ENCODE results near the gene TCHHL1.

Gene TCHHL1

DNA sequence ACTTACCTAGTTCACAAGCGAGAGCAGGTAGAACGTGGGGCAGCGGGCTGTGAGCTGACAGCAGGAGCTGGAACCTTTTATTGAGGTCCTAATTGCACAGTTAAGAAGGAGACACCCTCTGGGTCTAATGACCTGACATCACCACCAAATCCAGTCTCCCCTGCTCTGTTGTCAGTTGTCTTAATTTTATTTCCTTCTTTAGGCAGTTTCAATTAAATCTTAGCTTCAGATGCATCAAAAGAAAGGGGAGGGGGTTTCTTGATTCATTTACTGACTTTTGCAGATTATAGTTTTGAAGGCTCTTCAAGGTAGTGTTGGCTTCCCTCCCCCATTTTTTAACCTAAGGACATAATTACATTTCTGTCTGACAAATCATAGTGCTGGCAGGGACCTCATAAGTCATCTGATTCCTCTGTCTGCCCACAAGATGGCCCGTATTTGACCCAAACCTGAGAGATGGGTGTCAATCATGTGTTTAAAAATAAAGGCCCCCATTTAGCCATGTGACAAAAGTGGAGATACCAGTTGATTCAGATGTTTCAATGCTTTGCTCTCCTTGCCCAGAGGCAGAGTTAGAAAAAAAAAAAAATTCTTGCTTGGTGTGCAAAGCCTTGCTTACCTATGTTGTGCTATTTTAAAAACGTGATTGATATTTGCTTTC lies at the start of gene TCHHL1:
TCHHL1 (minus strand) TSS at position 51 of the 661 bp plus-strand sequence. CDS start 921 bp downstream, outside the sequence.
- no peak for DNase-seq

DNA sequence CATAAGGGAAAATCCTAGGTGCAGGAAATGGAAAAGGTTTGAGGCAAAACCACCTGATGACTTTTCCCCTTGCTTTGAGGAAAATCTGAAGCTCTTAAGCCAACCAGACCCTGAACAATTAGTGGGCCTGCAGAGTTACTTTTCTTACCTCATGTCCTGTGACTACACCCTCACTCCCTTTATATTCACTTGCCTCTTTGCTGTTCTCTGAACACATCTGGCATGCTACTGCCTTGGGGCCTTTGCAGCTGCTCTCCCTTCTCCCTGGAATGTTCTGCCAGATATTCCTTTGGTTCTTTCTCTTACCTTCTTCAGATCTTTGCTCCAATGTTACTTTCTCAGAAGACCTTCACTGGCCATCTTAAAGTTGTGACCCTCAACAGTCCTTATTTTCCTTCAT lies 48.4 kb upstream of the TCHHL1 start:
- DNase-seq = no peak

DNA sequence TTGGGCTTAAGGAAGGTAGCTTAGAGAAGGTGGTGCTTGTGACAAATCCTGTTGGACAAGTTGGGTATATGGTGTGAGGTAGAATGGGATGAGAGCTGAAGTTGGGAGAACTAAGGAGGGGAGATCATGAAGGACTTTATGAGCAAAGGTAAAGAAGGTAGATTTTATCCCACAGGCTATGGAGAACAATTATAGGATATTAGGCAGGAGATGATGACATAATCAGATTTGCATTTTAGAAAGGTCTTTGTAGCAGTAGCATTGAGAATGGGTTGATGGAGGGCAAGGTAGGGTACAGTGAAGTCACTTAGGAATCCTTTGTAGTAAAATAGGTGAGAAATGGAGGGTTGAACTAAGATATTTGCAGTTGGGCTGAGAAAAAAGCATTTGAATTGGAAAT lies 41.3 kb upstream of the TCHHL1 start:
- no peak for DNase-seq

DNA sequence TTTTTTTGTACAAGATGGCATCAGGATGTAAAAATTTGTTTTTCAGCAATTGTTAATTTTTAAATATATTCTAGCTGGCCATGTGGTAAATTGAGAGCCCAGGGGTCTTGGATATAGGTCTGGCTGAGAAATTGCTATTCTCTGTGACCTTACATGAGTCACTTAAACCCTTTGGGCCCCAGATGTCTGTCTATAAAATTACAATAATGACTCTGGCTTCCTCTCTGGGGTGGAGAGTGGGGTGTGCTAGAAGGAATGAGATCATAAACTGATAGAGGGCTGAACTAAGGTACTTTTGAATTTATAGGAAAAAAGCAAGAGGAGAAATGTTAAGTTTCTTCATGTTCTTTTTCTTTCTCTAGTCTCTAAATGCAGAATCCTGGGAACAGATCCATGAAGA lies 38.8 kb upstream of the TCHHL1 start:
- DNase-seq = no peak

DNA sequence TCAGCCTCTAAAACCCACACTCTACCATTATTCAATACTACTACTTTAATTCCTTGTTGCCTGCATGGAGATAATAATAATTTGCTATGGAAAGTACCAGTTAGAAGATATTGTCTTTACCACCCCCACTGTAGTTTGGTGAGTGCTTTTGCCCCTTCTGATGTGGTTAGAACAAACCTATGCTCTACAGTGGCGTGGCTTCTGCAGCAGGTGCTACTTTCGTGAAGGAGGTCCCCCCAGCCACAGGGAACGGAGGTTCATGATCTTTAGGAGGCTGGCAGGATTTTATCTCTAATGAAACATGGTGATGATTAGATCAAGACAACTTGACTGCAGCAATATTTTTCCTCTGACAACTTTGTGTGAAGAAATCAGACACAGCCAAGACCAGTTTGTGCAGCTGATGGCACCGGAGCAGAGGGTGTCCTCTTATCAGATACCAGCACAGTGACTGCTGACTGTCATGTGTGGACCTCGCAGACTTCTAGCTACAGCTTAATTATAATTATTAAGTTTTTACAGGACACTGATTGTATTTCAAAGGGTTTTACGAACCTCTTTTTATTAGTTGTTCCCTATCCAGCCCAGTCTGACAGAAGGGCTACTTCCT lies 37.1 kb upstream of the TCHHL1 start:
- no peak for DNase-seq

DNA sequence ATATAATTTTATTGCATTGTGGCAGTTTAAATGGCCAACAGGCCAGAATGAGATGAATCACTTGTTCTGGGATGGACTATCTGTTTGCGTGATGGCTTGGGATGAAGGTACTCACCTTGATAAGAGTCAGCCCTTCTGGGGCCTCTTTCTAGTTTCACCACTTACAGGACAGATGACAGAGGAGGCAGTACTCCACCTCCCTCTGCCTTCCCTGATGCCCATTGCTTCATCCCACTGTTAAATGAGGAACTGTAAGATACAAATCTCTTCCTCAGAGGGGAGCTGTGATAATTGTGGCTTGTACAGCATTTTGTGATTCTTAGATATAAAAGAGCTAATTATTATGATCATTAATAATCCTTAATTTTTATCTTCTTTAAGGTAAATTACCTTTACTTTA lies 30.1 kb upstream of the TCHHL1 start:
- DNase-seq = no peak

DNA sequence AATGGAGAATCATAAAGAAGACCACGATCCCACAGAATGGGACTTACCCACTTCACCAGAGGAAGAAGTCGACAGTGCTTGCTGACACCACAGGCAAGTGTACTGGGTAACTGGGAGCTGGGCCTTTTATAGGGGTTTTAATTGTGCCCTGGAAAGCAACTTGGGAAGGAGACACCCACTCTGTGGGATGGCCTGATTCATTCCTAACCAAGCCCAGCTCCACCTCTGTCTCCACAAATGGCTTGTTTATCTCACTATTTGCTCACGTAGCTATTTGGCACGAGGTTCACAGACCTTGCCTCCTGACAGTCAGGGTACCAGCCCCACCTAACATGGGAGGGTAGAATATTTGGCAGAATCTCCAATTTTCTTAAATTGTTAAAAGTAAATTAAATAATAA lies 26.5 kb upstream of the TCHHL1 start, which contains the start of gene TCHH:
TCHH (minus strand) TSS at position 101 of the 400 bp plus-strand sequence. CDS start 1,364 bp downstream, outside the sequence.
- DNase-seq = no peak

DNA sequence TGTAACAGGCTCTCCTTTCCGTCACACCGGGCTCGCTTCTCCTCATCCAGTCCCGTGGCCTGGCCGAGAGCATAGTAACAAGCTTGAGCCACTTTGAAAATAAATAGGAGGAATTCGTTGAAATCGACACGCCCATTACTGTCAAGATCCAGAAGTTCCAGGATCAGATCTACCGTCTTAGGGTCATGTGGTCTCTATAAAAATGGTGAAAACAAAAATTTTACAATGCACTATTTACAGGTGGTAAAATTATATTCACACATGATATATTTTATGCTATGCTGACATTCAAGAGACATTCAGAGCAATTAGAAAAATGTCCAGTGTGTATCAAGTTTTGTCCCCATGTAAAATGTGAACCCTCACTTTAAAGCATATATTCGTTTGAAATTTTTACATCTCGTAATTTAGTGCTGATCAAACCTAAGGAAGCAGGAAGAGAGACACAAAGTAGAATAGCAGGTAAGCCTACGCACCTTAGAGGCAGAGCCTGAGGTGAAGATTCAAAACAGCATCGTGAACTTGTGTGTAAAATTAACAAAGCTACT lies 24.1 kb upstream of the TCHHL1 start:
- no peak for DNase-seq

DNA sequence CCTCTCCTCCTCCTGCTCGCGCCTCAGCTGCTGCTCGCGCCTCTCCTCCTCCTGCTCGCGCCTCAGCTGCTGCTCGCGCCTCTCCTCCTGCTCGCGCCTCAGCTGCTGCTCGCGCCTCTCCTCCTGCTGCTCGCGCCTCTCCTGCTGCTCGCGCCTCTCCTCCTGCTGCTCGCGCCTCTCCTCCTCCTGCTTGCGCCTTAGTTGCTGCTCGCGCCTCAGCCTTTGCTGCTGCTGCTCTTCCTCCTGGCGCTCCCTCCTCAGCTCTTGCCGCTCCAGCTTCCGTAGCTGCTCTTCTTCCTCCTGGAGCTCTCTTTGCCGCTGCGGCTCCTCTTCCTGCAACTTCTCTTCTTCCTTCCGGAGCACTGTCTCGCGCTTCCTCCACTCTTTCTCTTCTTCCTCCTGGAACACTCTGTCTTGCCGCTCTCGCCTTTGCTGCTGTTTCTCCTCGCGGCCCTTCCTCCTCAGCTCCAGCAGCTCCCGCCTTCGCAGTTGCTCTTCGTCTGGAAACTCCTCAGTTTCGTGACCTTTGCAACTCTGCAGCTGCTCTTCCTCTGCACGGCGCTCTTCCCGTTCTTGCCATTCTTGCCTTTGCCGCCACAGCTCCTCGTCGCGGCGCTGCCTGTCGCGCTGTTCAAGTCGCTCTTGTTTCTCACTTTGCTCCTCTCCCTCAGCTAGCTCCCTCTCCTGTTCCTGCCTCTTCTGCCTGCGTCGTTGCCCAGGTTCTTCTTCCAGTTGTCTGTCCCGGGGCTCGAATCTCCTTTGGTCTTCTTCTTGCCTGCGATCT lies 23.4 kb upstream of the TCHHL1 start:
- peak; percentile 54 for DNase-seq

DNA sequence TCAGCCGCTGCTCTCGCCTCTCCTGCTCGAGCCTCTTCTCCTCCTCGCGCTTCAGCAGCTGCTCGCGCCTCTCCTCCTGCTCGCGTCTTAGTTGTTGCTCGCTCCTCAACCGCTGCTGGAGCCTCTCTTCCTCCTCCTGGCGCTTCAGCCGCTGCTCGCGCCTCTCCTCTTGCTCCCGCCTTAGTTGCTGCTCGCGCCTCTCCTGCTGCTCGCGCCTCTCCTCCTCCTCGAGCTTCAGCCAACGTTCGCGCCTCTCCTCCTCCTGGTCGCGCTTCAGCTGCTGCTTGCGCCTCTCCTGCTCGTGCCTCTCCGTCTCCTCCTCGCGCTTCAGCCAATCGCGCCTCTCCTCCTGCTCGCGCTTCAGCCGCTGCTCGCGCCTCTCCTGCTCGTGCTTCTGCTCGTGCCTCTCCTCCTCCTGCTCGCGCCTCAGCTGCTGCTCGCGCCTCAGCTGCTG lies 22.7 kb upstream of the TCHHL1 start:
- peak; percentile 70 for DNase-seq

DNA sequence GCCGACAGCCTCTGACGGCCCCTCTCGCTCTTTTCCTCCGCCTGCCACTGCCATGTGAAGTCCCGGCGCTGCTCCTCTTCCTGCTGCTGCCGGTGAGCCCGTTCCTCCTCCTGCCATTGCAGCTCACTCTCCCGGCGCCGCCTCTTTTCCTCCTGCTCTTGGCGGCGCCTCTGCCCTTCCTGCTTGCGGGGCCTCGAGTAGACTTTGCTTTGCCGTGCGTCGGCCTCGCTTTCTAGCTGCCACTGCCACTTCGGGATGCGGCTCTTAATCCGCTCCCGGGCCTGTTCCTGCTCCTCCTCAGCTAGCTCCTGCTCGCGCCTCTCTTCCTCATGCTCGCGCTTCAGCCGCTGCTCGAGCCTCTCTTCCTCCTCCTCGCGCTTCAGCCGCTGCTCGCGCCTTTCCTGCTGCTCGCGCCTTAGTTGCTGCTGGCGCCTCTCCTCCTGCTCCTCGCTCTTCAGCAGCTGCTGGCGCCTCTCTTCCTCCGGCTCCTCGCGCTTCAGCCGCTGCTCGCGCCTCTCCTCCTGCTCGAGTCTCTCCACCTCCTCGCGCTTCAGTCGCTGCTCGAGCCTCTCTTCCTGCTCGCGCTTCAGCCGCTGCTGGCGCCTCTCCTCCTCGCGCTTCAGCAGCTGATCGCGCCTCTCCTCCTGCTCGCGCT lies 22.1 kb upstream of the TCHHL1 start:
- DNase-seq = peak; percentile 71

DNA sequence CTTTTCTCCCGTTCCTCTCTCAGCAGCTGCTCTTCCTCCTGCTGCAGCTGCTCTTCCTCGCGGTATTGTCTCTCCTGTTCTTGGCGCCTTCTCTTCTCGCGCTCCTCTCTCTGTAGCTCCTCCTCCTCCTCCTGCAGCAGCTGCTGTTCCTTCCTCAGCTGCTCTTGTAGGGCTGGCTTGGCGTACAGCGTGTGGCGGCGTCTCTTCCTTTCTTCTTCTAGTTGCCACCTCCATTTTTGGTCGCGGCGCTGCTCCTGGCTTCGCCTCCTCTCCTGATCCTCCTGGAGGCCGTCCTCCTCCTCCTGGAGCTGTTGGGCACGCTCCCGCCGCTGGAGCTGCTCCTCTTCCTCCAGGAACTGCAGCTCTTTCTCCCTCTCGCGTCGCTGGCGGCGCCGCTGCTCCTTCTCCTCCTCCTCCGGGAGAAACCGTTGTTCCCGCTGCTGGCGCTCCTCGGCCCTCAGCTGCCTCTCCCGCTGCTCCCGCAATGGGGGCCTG lies 21.5 kb upstream of the TCHHL1 start:
- DNase-seq = peak; percentile 66

DNA sequence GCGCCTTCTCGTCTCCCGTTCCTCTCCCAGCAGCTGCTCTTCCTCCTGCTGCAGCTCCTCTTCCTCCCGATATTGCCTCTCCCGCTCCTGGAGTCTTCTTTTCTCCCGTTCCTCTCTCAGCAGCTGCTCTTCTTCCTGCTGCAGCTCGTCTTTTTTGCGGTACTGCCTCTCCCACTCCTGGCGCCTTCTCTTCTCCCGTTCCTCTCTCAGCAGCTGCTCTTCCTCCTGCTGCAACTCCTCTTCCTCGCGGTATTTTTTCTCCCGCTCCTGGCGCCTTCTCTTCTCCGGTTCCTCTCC lies 21.1 kb upstream of the TCHHL1 start:
- DNase-seq = peak; percentile 52

DNA sequence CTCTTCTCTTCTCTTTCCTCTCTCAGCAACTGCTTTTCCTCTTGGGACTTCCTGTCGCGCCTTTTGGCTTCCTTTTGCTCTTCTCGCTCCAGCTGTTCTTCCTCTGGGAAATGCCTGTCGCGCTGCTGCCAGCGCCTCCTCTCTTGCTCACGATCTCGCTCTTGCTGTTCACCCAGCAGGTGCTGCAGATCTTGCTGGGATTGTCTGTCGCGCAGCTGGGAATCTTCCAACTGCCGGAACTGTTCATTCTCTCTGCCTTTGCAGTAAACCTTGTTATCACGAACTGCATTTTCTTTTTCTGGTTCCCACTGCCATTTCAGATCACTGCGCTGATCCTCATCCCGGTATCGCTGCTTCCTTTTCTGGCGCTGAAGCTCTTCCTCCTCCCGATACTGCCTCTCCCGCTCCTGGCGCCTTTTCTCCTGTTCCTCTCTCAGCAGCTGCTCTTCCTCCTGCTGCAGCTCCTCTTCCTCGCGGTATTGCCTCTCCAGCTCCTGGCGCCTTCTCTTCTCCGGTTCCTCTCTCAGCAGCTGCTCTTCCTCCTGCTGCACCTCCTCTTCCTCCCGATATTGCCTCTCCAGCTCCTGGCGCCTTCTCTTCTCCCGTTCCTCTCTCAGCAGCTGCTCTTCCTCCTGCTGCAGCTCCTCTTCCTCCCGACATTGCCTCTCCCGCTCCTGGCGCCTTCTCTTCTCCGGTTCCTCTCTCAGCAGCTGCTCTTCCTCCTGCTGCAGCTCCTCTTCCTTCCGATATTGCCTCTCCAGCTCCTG lies 20.6 kb upstream of the TCHHL1 start:
- peak; percentile 53 for DNase-seq

DNA sequence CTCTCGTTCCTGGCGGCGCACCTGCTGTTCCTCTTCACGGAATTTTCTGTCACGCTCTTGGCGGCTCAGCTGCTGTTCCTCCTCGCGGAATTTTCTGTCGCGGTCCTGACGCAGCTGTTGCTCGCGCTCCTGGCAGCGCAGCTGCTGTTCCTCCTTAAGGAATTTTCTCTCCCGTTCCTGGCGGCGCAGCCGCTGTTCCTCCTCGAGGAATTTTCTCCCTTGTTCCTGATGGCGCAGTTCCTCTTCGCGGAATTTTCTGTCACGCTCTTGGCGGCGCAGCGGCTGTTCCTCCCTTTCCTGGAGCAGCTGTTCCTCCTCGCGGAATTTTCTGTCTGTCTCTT lies 20.0 kb upstream of the TCHHL1 start:
- no peak for DNase-seq

DNA sequence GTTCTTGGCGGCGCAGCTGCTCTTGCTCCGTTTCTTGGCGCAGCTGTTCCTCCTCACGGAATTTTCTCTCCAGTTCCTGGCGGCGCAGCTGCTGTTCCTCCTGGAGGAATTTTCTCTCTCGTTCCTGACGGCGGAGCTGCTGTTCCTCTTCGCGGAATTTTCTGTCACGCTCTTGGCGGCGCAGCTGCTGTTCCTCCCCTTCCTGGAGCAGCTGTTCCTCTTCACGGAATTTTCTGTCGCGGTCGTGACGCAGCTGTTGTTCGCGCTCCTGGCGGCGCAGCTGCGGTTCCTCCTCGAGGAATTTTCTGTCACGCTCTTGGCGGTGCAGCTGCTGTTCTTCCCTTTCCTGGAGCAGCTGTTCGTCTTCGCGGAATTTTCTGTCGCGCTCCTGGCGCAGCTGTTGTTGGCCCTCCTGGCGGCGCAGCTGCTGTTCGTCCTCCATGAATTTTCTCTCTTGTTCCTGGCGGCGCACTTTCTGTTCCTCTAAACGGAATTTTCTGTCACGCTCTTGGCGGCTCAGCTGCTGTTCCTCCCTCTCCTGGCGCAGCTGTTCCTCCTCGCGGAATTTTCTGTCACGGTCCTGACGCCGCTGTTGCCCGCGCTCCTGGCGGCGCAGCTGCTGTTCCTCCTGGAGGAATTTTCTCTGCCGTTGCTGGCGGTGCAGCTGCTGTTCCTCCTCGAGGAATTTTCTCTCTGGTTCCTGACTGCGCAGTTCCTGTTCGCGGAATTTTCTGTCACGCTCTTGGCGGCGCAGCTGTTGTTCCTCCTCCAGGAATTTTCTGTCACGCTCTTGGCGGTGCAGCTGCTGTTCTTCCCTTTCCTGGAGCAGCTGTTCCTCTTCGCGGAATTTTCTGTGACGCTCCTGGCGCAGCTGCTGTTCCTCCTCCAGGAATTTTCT lies 19.4 kb upstream of the TCHHL1 start:
- no peak for DNase-seq

DNA sequence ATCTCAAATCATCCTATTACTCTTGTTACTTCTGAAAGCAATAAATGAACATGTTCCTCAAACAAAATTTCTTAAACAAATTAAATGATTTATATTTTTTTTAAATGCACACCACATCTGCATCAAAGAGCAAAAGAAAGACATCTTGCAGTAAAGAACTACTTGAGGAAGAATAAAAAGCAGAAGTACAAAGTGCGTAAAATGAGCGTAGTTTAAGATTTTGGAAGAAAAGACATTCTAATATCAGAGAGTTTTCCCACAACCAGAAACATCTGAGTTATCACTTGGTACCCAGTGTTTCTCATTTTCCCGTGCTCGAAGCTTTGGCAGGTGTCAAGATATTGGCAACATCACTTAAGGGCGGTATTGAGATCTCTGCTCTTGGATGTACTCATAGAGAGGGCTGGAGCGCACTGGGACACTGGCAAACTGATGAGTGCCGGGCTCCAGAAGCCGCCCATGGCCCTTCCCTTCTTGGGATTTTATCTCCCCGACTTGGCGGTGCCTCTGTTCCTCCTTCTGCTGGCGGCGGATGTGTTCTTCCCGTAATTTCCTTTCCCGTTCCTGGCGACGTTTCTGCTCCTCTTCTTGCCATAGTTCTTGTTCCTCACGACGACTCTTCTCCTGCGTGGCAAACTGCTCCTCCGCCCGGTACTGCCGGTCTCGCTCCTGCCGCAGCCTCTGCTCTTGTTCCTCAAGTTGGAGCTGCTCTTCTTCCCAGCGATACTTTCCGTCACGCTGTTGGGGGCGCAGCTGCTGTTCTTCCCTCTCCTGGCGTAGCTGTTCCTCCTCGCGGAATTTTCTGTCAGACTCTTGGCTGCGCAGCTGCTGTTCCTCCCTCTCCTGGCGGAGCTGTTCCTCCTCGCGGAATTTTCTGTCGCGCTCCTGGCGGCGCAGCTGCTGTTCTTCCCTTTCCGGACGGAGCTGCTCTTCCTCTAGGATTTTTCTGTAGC lies 18.4 kb upstream of the TCHHL1 start:
- peak; percentile 51 for DNase-seq

DNA sequence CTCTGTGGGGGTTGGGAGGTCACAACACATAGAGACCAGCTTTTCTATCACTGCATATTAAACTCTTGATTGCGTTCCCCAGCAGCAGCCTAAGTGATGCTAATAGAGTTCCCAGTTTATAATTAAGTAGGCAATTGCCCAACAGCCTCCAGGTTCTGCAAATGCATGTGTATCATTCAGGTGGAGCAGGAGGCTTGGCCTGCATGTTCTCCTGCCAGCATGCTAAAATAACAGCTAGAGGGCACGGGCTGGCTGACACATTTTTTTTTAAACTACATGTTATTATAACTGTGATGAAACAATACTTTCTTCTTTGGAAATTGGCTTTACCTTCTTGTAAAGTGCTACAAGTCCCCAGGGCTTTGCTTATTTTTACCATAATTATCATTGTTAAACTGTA lies 16.0 kb upstream of the TCHHL1 start:
- no peak for DNase-seq

DNA sequence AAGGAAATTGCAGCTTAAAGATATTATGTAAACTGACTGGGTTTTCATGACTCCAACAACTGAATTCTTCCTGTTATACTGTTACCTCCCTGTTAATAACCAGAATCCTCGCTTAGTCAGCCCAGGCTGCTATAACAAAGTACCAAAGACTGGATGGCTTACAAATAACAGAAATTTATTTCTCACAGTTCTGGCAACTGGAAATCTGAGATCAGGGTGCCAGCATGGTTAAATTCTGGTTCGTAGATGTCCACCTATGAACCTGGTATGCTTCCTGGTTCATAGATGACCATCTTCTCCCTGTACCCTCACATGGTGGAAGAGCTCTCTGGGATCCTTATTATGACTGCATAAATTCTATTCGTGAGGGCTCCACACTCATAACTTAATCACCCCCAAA lies 8.1 kb upstream of the TCHHL1 start:
- no peak for DNase-seq

DNA sequence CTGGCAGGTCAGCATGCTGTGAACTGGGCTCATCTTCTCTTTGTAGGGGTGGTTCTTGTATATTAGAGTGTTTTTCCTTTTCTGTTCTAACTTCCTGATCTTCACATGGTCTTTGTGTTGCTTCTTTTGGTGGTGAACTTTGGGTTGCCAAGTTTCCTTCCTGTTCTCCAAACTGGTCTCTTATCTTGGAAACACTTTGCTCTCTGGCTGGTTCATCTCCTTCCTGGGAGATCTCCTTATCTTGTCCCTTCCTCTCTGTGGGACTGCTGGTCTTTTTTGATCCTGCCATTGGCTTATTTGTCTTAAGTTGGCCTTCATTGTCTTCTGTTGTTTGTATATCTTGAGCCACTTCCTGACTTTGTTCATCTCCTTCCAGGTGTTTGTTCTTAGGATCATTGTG lies 2.1 kb downstream of the TCHHL1 start:
- DNase-seq = no peak
